Spleen (tissue), 7 donors: ENCODE results near the gene APOA4.

Source experiments
- POLR2A ChIP-seq, 3 donors: fragments of 450-650 bp; IDR thresholded peaks; one replicate each; pipeline ENCODE4 v1.5.1; 2017; ENCODE audit warnings: antibody characterized with exemption in 3 of 3, mild to moderate bottlenecking in 1 of 3
- TF ChIP-seq, protein P1 (sequence below), 11 experiments: fragments of 200-600 bp in 7 of 11; fragments of 450-650 bp in 4 of 11; sonication (generic) in 4 of 11; IDR thresholded peaks in 8 of 11; conservative IDR thresholded peaks in 3 of 11; 1 replicate in 7 of 11; 2 replicates in 4 of 11; pipeline versions ENCODE4 v1.4.0 to v1.8.0; 2016 to 2021; ENCODE audit warnings: antibody characterized with exemption in 11 of 11, inconsistent platforms in 4 of 11, mild to moderate bottlenecking in 1 of 11
- donor health status: DM: no; HTN: no; CAD: no; lungs with moderate emphysema.
- donor health status: DM: no; HTN: no; CAD: no.
- donor health status: DM: no; HTN: no; CAD: no.

- TF ChIP-seq, protein P1, sequence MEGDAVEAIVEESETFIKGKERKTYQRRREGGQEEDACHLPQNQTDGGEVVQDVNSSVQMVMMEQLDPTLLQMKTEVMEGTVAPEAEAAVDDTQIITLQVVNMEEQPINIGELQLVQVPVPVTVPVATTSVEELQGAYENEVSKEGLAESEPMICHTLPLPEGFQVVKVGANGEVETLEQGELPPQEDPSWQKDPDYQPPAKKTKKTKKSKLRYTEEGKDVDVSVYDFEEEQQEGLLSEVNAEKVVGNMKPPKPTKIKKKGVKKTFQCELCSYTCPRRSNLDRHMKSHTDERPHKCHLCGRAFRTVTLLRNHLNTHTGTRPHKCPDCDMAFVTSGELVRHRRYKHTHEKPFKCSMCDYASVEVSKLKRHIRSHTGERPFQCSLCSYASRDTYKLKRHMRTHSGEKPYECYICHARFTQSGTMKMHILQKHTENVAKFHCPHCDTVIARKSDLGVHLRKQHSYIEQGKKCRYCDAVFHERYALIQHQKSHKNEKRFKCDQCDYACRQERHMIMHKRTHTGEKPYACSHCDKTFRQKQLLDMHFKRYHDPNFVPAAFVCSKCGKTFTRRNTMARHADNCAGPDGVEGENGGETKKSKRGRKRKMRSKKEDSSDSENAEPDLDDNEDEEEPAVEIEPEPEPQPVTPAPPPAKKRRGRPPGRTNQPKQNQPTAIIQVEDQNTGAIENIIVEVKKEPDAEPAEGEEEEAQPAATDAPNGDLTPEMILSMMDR (IDR thresholded peaks at IDR 0.05 in 8 of 11, conservative IDR thresholded peaks at IDR 0.05 in 3 of 11): no peak
- TF ChIP-seq POLR2A (IDR thresholded peaks at IDR 0.05): no peak
These were observed 36.1 kb downstream of the APOA4 start for GRCh38 chr11:116786966-116787365.
